ENCODE measurements around the gene TMEFF1.
A peak's percentile ranks its signal among the peaks of the same experiment; 100 is the strongest.
"Not testable (repeated sequence)": the region's sequence is repeated elsewhere in the genome, so short reads cannot be mapped to it uniquely, and the experiment has no call there.

TMEFF1 gene

GRCh38 chr9:100437860-100438805 is 34.8 kb upstream of the TMEFF1 start:
- peak; percentile 91 for TF ChIP-seq CTCF (IDR thresholded peaks at IDR 0.05; ENCODE audit: insufficient read depth, low read length, poor library complexity, severe bottlenecking)
- DNase-seq (ENCODE audit: extremely low read depth, insufficient read length): peak; percentile 9
- Histone ChIP-seq H3K4me3 (replicated peaks; ENCODE audit: low read depth, low read length) (no peak overlapping the region), H3K27me3 (replicated peaks; ENCODE audit: control insufficient read depth, insufficient read depth, low read length) (no peaks in the 10 kb centered on the region), H3K36me3 (ENCODE audit: control insufficient read depth, insufficient read depth, low read length) (no peaks in the 10 kb centered on the region)

- H3K27me3 ChIP-seq (replicated peaks; ENCODE audit: control insufficient read depth, insufficient read depth, low read length): no peaks in the 10 kb centered on the region
- H3K4me3 ChIP-seq (replicated peaks; ENCODE audit: low read depth, low read length): no peak overlapping the region
- no peak for DNase-seq (ENCODE audit: extremely low read depth, insufficient read length)
- H3K36me3 ChIP-seq (ENCODE audit: control insufficient read depth, insufficient read depth, low read length): no peaks in the 10 kb centered on the region; the same call in 1 of the 2 replicates
- TF ChIP-seq CTCF (IDR thresholded peaks at IDR 0.05; ENCODE audit: insufficient read depth, low read length, poor library complexity, severe bottlenecking): no peak
Measured at GRCh38 chr9:100440071-100440470, 32.9 kb upstream of the TMEFF1 start.

GRCh38 chr9:100440487-100440886 is 32.5 kb upstream of the TMEFF1 start:
- not testable (repeated sequence) for DNase-seq (ENCODE audit: extremely low read depth, insufficient read length); H3K4me3 ChIP-seq (replicated peaks; ENCODE audit: low read depth, low read length); H3K27me3 ChIP-seq (replicated peaks; ENCODE audit: control insufficient read depth, insufficient read depth, low read length); H3K36me3 ChIP-seq (ENCODE audit: control insufficient read depth, insufficient read depth, low read length)

- Histone ChIP-seq H3K36me3 (ENCODE audit: control insufficient read depth, insufficient read depth, low read length) (no peaks in the 10 kb centered on the region; the same call in 1 of the 2 replicates), H3K4me3 (replicated peaks; ENCODE audit: low read depth, low read length) (no peak overlapping the region), H3K27me3 (replicated peaks; ENCODE audit: control insufficient read depth, insufficient read depth, low read length) (no peaks in the 10 kb centered on the region)
- no peak for DNase-seq (ENCODE audit: extremely low read depth, insufficient read length)
- no peak for TF ChIP-seq CTCF (IDR thresholded peaks at IDR 0.05; ENCODE audit: insufficient read depth, low read length, poor library complexity, severe bottlenecking)
Measured at GRCh38 chr9:100441911-100442361, 31.0 kb upstream of the TMEFF1 start.

GRCh38 chr9:100443781-100444768 is 28.9 kb upstream of the TMEFF1 start:
- TF ChIP-seq CTCF (IDR thresholded peaks at IDR 0.05; ENCODE audit: insufficient read depth, low read length, poor library complexity, severe bottlenecking): no peak
- no peaks in the 10 kb centered on the region; the same call in 1 of the 2 replicates for H3K36me3 ChIP-seq (ENCODE audit: control insufficient read depth, insufficient read depth, low read length)
- no peaks in the 10 kb centered on the region for H3K27me3 ChIP-seq (replicated peaks; ENCODE audit: control insufficient read depth, insufficient read depth, low read length)
- no peak for DNase-seq (ENCODE audit: extremely low read depth, insufficient read length)
- H3K4me3 ChIP-seq (replicated peaks; ENCODE audit: low read depth, low read length): no peak overlapping the region
